ENCODE data around the gene EIF2B4. TPM values are rescaled to one million over a fixed set of nuclear protein-coding genes. Genes with fewer than 3 reads are reported as not detected.
A peak's percentile ranks its signal among the peaks of the same experiment; 100 is the strongest.

EIF2B4 gene
- total and polyA plus RNA-seq, 2 of the 13 experiments (the other 11 are each of a cell fraction or from before 2014, with no cell fraction given), result 91.5 to 96.4 TPM

- TF ChIP-seq ZNF512B (CRISPR knock-in tag; IDR thresholded peaks at IDR 0.05; ENCODE audit: borderline replicate concordance), result no peak
- TF ChIP-seq ERF (CRISPR knock-in tag; IDR thresholded peaks at IDR 0.05), result peak; percentile 58; the same call in 1 of the 2 replicates
- TF ChIP-seq ADNP (CRISPR knock-in tag; IDR thresholded peaks at IDR 0.05), result no peak
- no peak for TF ChIP-seq ZNF343 (CRISPR knock-in tag; IDR thresholded peaks at IDR 0.05)
- no peak for TF ChIP-seq CREB1 (IDR thresholded peaks at IDR 0.05)
- TF ChIP-seq CREB1 (CRISPR knock-in tag; IDR thresholded peaks at IDR 0.05), result no peak
- TF ChIP-seq ZNF7 (CRISPR knock-in tag; IDR thresholded peaks at IDR 0.05), result no peak
- TF ChIP-seq PATZ1 (CRISPR knock-in tag; IDR thresholded peaks at IDR 0.05), result peak; percentile 26; the same call in 1 of the 2 replicates
- 0 out of 2 replicates have a peak, but pooled peaks have one; percentile 40 for TF ChIP-seq NFIC (IDR thresholded peaks at IDR 0.05; ENCODE audit: low read length)
- TF ChIP-seq ZNF652 (CRISPR knock-in tag; IDR thresholded peaks at IDR 0.05; ENCODE audit: borderline replicate concordance, low read depth), result no peak
- peak; percentile 87 for TF ChIP-seq ZBTB33 (CRISPR knock-in tag; IDR thresholded peaks at IDR 0.05)
- TF ChIP-seq MXI1 (IDR thresholded peaks at IDR 0.05; ENCODE audit: borderline replicate concordance, low read depth, low read length), result peak; percentile 42; the same call in 1 of the 3 replicates
- peak; percentile 53; the same call in 1 of the 2 replicates for TF ChIP-seq ZGPAT (CRISPR knock-in tag; IDR thresholded peaks at IDR 0.05)
- TF ChIP-seq TEAD3 (CRISPR knock-in tag; optimal IDR thresholded peaks at IDR 0.05; ENCODE audit: borderline replicate concordance), result peak; percentile 75
- TF ChIP-seq YEATS2 (CRISPR knock-in tag; IDR thresholded peaks at IDR 0.05; ENCODE audit: borderline replicate concordance), result no peak; the same call in 1 of the 2 replicates
- TF ChIP-seq TSC22D2 (CRISPR knock-in tag; IDR thresholded peaks at IDR 0.05; ENCODE audit: borderline replicate concordance), result 0 out of 2 replicates have a peak, but pooled peaks have one; percentile 14
- 0 out of 2 replicates have a peak, but pooled peaks have one; percentile 33 for TF ChIP-seq ZNF501 (CRISPR knock-in tag; IDR thresholded peaks at IDR 0.05)
- TF ChIP-seq NBN (conservative IDR thresholded peaks at IDR 0.05), result no peak
- TF ChIP-seq THRA (CRISPR knock-in tag; IDR thresholded peaks at IDR 0.05; ENCODE audit: borderline replicate concordance), result 0 out of 2 replicates have a peak, but pooled peaks have one; percentile 48
- peak; percentile 79; the same call in 1 of the 2 replicates for TF ChIP-seq ZBTB38 (CRISPR knock-in tag; IDR thresholded peaks at IDR 0.05)
- TF ChIP-seq NCOA1 (CRISPR knock-in tag; IDR thresholded peaks at IDR 0.05), result no peak
Observed at GRCh38 chr2:27407798-27408491, 37.8 kb upstream of the EIF2B4 start (continued).
